ENCODE measurements around the gene PLCH1.

DNA sequence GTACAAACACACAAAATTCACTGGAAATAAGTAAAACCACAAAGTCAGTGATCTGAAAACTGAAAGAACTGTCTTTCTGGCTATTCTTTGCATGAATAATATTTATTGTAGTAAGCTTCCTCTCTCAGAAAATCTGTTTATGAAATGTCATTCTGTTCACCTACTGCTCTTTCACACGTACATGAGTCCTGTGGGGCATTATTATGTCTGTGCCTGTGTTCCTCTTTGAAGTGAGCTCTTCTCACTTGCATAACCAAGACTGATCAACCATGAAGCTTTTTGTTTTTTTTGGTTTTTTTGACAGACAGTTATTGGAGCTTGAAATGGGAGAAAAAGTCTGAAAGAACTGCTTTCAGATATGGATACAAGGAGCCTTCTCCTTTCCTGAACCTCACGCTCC, 195.8 kb downstream of the PLCH1 start:
- TF ChIP-seq, protein P1, sequence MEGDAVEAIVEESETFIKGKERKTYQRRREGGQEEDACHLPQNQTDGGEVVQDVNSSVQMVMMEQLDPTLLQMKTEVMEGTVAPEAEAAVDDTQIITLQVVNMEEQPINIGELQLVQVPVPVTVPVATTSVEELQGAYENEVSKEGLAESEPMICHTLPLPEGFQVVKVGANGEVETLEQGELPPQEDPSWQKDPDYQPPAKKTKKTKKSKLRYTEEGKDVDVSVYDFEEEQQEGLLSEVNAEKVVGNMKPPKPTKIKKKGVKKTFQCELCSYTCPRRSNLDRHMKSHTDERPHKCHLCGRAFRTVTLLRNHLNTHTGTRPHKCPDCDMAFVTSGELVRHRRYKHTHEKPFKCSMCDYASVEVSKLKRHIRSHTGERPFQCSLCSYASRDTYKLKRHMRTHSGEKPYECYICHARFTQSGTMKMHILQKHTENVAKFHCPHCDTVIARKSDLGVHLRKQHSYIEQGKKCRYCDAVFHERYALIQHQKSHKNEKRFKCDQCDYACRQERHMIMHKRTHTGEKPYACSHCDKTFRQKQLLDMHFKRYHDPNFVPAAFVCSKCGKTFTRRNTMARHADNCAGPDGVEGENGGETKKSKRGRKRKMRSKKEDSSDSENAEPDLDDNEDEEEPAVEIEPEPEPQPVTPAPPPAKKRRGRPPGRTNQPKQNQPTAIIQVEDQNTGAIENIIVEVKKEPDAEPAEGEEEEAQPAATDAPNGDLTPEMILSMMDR (IDR thresholded peaks at IDR 0.05; ENCODE audit: poor library complexity), result no peak
- no peak for TF ChIP-seq EZH2 (IDR thresholded peaks at IDR 0.05; ENCODE audit: borderline replicate concordance)

Data from hepatocyte (in vitro differentiated cells).